ENCODE results near the gene GATA5. TPM values are rescaled to one million over a fixed set of nuclear protein-coding genes. Genes with fewer than 3 reads are reported as not detected.

The GATA5 gene
- total and polyA plus RNA-seq, 4 donors = 0.49 to 15.2 (median 1.3) TPM

- DNase-seq = no peak
- Histone ChIP-seq H3K4me1 (ENCODE audit: control insufficient read depth in 5 of 5, insufficient read depth in 5 of 5, low read length in 5 of 5) (peaks cover 0 to 25% (median 4%) of the 10 kb centered on the region in 5 donors), H3K36me3 (ENCODE audit: control insufficient read depth in 4 of 4, insufficient read depth in 4 of 4, low read length in 4 of 4) (no peaks in the 10 kb centered on the region), H3K27me3 (ENCODE audit: control insufficient read depth in 3 of 3, insufficient read depth in 3 of 3, low read length in 2 of 3) (no peaks in the 10 kb centered on the region), H3K9ac (ENCODE audit: insufficient read depth in 1 of 2, low read length in 2 of 2) (no peak overlapping the region), H3K9me3 (ENCODE audit: control insufficient read depth in 4 of 4, insufficient read depth in 3 of 4, low read length in 3 of 4) (no peaks in the 10 kb centered on the region), H3K27ac (ENCODE audit: low read depth in 1 of 2, low read length in 1 of 2) (no peak overlapping the region), H3K4me3 (no peak overlapping the region)
- ATAC-seq (ENCODE audit: insufficient read depth, low FRiP score) = no peak
- no peak for TF ChIP-seq CTCF (IDR thresholded peaks at IDR 0.05; ENCODE audit: control extremely low read depth, extremely low read depth)
- WGBS, 2 donors = 47 to 64% methylated on average over 10 of the region's 10 CpGs
Measured at GRCh38 chr20:62423326-62423706, 52.5 kb downstream of the GATA5 start.

- no peak for DNase-seq
- peaks cover 0 to 19% (median 0%) of the 10 kb centered on the region in 5 donors for H3K4me1 ChIP-seq (ENCODE audit: control insufficient read depth in 5 of 5, insufficient read depth in 5 of 5, low read length in 5 of 5)
- no peak overlapping the region for H3K4me3 ChIP-seq
- H3K36me3 ChIP-seq (ENCODE audit: control insufficient read depth in 4 of 4, insufficient read depth in 4 of 4, low read length in 4 of 4) = no peaks in the 10 kb centered on the region
- 84% methylated on average over 19 to 20 of the region's 20 CpGs for WGBS, 2 donors
- H3K9me3 ChIP-seq (ENCODE audit: control insufficient read depth in 4 of 4, insufficient read depth in 3 of 4, low read length in 3 of 4) = no peaks in the 10 kb centered on the region
- no peak for TF ChIP-seq CTCF (IDR thresholded peaks at IDR 0.05; ENCODE audit: control extremely low read depth, extremely low read depth)
- H3K27me3 ChIP-seq (ENCODE audit: control insufficient read depth in 3 of 3, insufficient read depth in 3 of 3, low read length in 2 of 3) = no peaks in the 10 kb centered on the region
- ATAC-seq (ENCODE audit: insufficient read depth, low FRiP score) = no peak
- no peak overlapping the region for H3K27ac ChIP-seq (ENCODE audit: low read depth in 1 of 2, low read length in 1 of 2)
- no peak overlapping the region for H3K9ac ChIP-seq (ENCODE audit: insufficient read depth in 1 of 2, low read length in 2 of 2)
Measured at GRCh38 chr20:62422636-62423325, 53.0 kb downstream of the GATA5 start.

- DNase-seq (no peak), ATAC-seq (ENCODE audit: insufficient read depth, low FRiP score) (no peak)
- Histone ChIP-seq H3K9ac (ENCODE audit: insufficient read depth in 1 of 2, low read length in 2 of 2) (no peak overlapping the region), H3K4me1 (ENCODE audit: control insufficient read depth in 5 of 5, insufficient read depth in 5 of 5, low read length in 5 of 5) (peaks cover 0 to 19% (median 0%) of the 10 kb centered on the region in 5 donors), H3K27me3 (ENCODE audit: control insufficient read depth in 3 of 3, insufficient read depth in 3 of 3, low read length in 2 of 3) (no peaks in the 10 kb centered on the region), H3K4me3 (no peak overlapping the region), H3K27ac (ENCODE audit: low read depth in 1 of 2, low read length in 1 of 2) (no peak overlapping the region), H3K9me3 (ENCODE audit: control insufficient read depth in 4 of 4, insufficient read depth in 3 of 4, low read length in 3 of 4) (no peaks in the 10 kb centered on the region), H3K36me3 (ENCODE audit: control insufficient read depth in 4 of 4, insufficient read depth in 4 of 4, low read length in 4 of 4) (no peaks in the 10 kb centered on the region)
- no peak for TF ChIP-seq CTCF (IDR thresholded peaks at IDR 0.05; ENCODE audit: control extremely low read depth, extremely low read depth)
- 88 to 91% methylated on average over 6 of the region's 6 CpGs for WGBS, 2 donors
Measured at GRCh38 chr20:62421716-62421990, 54.1 kb downstream of the GATA5 start.
